AG04450 (cell line): ENCODE measurements around the gene PRPSAP1. TPM values are rescaled to one million over a fixed set of nuclear protein-coding genes. Genes with fewer than 3 reads are reported as not detected.

Source experiments
- CTCF ChIA-PET: fragments of 300-600, 350-600 bp; formaldehyde crosslinking; extraction: SDS; loops from one replicate; lab custom pipeline; 2022; ENCODE audit warnings: antibody characterized with exemption, inconsistent platforms; lab: Charles Lee
- POLR2A ChIA-PET: fragments of 350-600 bp; formaldehyde crosslinking; extraction: SDS; loops from one replicate; lab custom pipeline; 2021; ENCODE audit warnings: antibody characterized with exemption, inconsistent platforms; lab: Yijun Ruan, JAX
- DNase-seq: peaks from one replicate; pipeline ENCODE4 v3.0.0-alpha.2; 2011; ENCODE audit warnings: low read depth, low spot score
- H3K27ac ChIP-seq: one replicate; pipeline ENCODE4 v1.5.1; 2012; ENCODE audit warnings: low read depth, low read length, control low read depth
- H3K27me3 ChIP-seq: one replicate; pipeline ENCODE4 v1.6.0; 2012; ENCODE audit warnings: low read length; ENCODE audit not compliant: control insufficient read depth, insufficient read depth
- H3K4me3 ChIP-seq: 2 replicates; pipeline ENCODE4 v1.5.1; 2011; ENCODE audit warnings: mild to moderate bottlenecking, low read depth, low read length, control low read depth
- H3K9me3 ChIP-seq: 2 replicates; pipeline ENCODE4 v1.5.1; 2012; ENCODE audit warnings: low read length; ENCODE audit not compliant: control insufficient read depth, insufficient read depth
- polyA plus RNA-seq: library from polyadenylated mRNA; depleted of rRNA; stranded (reverse); fragments of >200 nt; gene quantifications from 2 replicates; pipeline ENCODE4 v1.2.3, GENCODE V29; 2011; rRNA removed
- small RNA-seq: library from RNA; depleted of rRNA; stranded (forward); fragments of <200 nt; gene quantifications from one replicate; pipeline ENCODE3, GENCODE V24; 2012; ENCODE audit warnings: low read depth; ENCODE audit not compliant: insufficient read length
- TF ChIP-seq, protein P1 (sequence below): IDR thresholded peaks from 2 replicates; pipeline ENCODE4 v1.5.1; 2011; ENCODE audit warnings: low read depth, low read length, control low read depth, inconsistent platforms

Gene PRPSAP1
- polyA plus RNA-seq, 1 experiment, result 49.9 TPM

DNA sequence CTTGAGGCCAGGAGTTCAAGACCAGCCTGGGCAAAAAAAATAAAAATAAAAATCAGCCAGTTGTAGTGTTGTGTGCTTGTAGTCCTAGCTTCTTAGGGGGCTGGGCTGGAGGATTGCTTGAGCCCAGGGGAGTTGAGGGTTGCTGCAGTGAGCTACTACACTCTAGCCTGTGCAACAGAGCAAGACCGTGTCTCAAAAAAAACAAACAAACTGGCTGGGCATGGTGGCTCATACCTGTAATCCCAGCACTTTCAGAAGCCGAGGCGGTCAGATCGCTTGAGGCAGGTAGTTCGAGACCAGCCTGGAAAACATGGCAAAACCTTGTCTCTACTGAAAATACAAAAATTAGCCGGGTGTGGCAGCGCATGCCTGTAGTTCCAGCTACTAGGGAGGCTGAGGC lies 93.5 kb downstream of the PRPSAP1 start:
- TF ChIP-seq, protein P1, sequence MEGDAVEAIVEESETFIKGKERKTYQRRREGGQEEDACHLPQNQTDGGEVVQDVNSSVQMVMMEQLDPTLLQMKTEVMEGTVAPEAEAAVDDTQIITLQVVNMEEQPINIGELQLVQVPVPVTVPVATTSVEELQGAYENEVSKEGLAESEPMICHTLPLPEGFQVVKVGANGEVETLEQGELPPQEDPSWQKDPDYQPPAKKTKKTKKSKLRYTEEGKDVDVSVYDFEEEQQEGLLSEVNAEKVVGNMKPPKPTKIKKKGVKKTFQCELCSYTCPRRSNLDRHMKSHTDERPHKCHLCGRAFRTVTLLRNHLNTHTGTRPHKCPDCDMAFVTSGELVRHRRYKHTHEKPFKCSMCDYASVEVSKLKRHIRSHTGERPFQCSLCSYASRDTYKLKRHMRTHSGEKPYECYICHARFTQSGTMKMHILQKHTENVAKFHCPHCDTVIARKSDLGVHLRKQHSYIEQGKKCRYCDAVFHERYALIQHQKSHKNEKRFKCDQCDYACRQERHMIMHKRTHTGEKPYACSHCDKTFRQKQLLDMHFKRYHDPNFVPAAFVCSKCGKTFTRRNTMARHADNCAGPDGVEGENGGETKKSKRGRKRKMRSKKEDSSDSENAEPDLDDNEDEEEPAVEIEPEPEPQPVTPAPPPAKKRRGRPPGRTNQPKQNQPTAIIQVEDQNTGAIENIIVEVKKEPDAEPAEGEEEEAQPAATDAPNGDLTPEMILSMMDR, result no peak
- no peaks in the 10 kb centered on the region for H3K27me3 ChIP-seq
- no peaks in the 10 kb centered on the region for H3K9me3 ChIP-seq
- no peak for DNase-seq
- H3K27ac ChIP-seq, result no peak overlapping the region
- POLR2A ChIA-PET, result no interaction called here
- CTCF ChIA-PET, result no interaction called here
- H3K4me3 ChIP-seq, result no peak overlapping the region

Small RNA genes within 50 kb of the gene (small RNA-seq; reads per million reads assigned to genes)
- not detected for gene RF00019
- not detected for gene RNU6-24P

Other genes starting within 250 kb of the PRPSAP1 start
- not detected in 2 replicates for gene FOXJ1, start 212.7 kb downstream of the PRPSAP1 start, polyA plus RNA-seq
- 1.6 and 1.8 TPM in 2 replicates for gene RNF157, start 113.4 kb downstream of the PRPSAP1 start, polyA plus RNA-seq
- gene UBALD2, start 88.6 kb downstream of the PRPSAP1 start, polyA plus RNA-seq, result 16.3 and 18.1 TPM in 2 replicates
- 1.1 and 1.2 TPM in 2 replicates for gene QRICH2, start 45.6 kb downstream of the PRPSAP1 start, polyA plus RNA-seq
- 11.6 and 16.2 TPM in 2 replicates for gene SPHK1, start 30.7 kb upstream of the PRPSAP1 start, polyA plus RNA-seq
- 14.2 and 14.5 TPM in 2 replicates for gene UBE2O, start 99.2 kb upstream of the PRPSAP1 start, polyA plus RNA-seq
- gene AANAT, start 113.7 kb upstream of the PRPSAP1 start, polyA plus RNA-seq, result 0.12 TPM in 1 of 2 replicates, not detected in the other
- 5.4 and 8.7 TPM in 2 replicates for gene RHBDF2, start 147.5 kb upstream of the PRPSAP1 start, polyA plus RNA-seq
- gene CYGB, start 183.8 kb upstream of the PRPSAP1 start, polyA plus RNA-seq, result 7.4 and 7.7 TPM in 2 replicates
- gene PRCD, start 186.1 kb upstream of the PRPSAP1 start, polyA plus RNA-seq, result 0.69 and 1.9 TPM in 2 replicates
- 0.17 and 0.36 TPM in 2 replicates for gene ST6GALNAC2, start 231.9 kb upstream of the PRPSAP1 start, polyA plus RNA-seq